Measurements from ENCODE around the gene MINDY4.
A peak's percentile ranks its signal among the peaks of the same experiment; 100 is the strongest.

Gene MINDY4

GRCh38 chr7:30743371-30744074 lies 27.7 kb upstream of the MINDY4 start:
- Histone ChIP-seq H3K27me3 (ENCODE audit: insufficient read depth, low read depth, severe bottlenecking) (no peaks in the 10 kb centered on the region), H3K27ac (no peak overlapping the region), H3K9me3 (ENCODE audit: severe bottlenecking) (no peaks in the 10 kb centered on the region), H3K4me3 (ENCODE audit: low read depth, low read length) (no peak overlapping the region), H3K36me3 (no peaks in the 10 kb centered on the region)
- DNase-seq: peak; percentile 38
- TF ChIP-seq, protein P1, sequence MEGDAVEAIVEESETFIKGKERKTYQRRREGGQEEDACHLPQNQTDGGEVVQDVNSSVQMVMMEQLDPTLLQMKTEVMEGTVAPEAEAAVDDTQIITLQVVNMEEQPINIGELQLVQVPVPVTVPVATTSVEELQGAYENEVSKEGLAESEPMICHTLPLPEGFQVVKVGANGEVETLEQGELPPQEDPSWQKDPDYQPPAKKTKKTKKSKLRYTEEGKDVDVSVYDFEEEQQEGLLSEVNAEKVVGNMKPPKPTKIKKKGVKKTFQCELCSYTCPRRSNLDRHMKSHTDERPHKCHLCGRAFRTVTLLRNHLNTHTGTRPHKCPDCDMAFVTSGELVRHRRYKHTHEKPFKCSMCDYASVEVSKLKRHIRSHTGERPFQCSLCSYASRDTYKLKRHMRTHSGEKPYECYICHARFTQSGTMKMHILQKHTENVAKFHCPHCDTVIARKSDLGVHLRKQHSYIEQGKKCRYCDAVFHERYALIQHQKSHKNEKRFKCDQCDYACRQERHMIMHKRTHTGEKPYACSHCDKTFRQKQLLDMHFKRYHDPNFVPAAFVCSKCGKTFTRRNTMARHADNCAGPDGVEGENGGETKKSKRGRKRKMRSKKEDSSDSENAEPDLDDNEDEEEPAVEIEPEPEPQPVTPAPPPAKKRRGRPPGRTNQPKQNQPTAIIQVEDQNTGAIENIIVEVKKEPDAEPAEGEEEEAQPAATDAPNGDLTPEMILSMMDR (IDR thresholded peaks at IDR 0.05; ENCODE audit: low read depth, low read length): peak; percentile 60

GRCh38 chr7:30744075-30744417 lies 27.2 kb upstream of the MINDY4 start:
- Histone ChIP-seq H3K27me3 (ENCODE audit: insufficient read depth, low read depth, severe bottlenecking) (no peaks in the 10 kb centered on the region), H3K4me3 (ENCODE audit: low read depth, low read length) (no peak overlapping the region), H3K9me3 (ENCODE audit: severe bottlenecking) (no peaks in the 10 kb centered on the region), H3K36me3 (no peaks in the 10 kb centered on the region), H3K27ac (no peak overlapping the region)
- no peak for DNase-seq
- TF ChIP-seq, protein P1 (IDR thresholded peaks at IDR 0.05; ENCODE audit: low read depth, low read length): no peak

GRCh38 chr7:30745261-30745941 lies 25.8 kb upstream of the MINDY4 start:
- TF ChIP-seq, protein P1 (IDR thresholded peaks at IDR 0.05; ENCODE audit: low read depth, low read length): no peak

GRCh38 chr7:30750010-30750409 lies 21.2 kb upstream of the MINDY4 start:
- Histone ChIP-seq H3K27me3 (ENCODE audit: insufficient read depth, low read depth, severe bottlenecking) (no peaks in the 10 kb centered on the region), H3K36me3 (no peaks in the 10 kb centered on the region), H3K9me3 (ENCODE audit: severe bottlenecking) (no peaks in the 10 kb centered on the region), H3K27ac (no peak overlapping the region), H3K4me3 (ENCODE audit: low read depth, low read length) (no peak overlapping the region)
- no peak for DNase-seq
- TF ChIP-seq, protein P1 (IDR thresholded peaks at IDR 0.05; ENCODE audit: low read depth, low read length): no peak

More at GRCh38 chr7:30745261-30745941, 25.8 kb upstream of the MINDY4 start:
- no peak for DNase-seq
- Histone ChIP-seq H3K36me3 (no peaks in the 10 kb centered on the region), H3K27ac (no peak overlapping the region), H3K4me3 (ENCODE audit: low read depth, low read length) (no peak overlapping the region), H3K9me3 (ENCODE audit: severe bottlenecking) (no peaks in the 10 kb centered on the region), H3K27me3 (ENCODE audit: insufficient read depth, low read depth, severe bottlenecking) (no peaks in the 10 kb centered on the region)

DNA sequence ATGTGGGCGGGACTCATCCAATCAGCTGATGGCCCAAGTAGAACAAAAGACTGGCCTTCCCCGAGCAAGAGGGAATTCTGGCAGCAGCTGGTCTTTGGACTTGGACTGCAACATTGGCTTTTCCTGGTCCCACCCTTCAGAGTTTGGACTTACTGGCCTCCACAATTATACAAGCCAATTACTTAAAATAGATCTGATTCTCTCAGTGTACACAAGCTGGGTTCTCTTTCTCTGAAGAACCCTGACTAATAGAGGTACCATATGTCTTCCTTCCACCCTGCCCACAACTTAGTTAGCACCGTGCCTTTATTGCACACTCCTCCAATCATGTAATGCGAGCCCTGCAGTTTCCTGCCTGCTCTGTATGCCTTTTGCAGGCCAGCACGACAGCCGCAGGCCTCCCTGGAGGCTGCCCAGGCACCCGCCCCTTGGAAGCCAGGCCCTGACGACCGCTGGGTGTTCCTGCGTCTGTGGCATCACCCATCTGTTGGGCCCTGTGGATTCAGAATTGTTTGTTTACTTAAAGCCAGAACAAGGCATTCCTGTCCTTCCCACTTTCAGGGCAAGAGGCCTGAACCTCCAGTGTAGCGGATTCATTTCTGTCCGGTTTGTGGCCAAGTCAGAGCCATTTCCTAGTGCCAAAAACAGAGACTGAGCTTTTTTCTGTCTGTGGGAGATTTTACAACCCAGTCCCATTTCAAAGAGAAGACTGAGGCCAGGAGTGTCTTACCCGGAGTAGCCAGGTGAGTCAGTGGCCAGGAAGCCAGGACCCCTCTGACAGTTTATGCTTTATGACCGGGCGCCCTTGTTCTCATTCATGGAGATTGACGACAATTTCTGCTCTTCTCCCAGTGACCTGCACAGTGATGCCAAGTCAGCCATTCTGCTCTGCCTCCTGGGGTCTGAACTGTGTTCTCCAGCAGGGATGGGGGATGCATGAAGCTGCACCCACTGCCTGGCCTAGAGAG lies 20.2 kb upstream of the MINDY4 start:
- TF ChIP-seq, protein P1 (IDR thresholded peaks at IDR 0.05; ENCODE audit: low read depth, low read length): no peak
- Histone ChIP-seq H3K27ac (no peak overlapping the region), H3K4me3 (ENCODE audit: low read depth, low read length) (no peak overlapping the region), H3K9me3 (ENCODE audit: severe bottlenecking) (no peaks in the 10 kb centered on the region), H3K36me3 (no peaks in the 10 kb centered on the region), H3K27me3 (ENCODE audit: insufficient read depth, low read depth, severe bottlenecking) (no peaks in the 10 kb centered on the region)
- DNase-seq: no peak
